H9 (cell line): ENCODE results near the gene INHBC. TPM values are rescaled to one million over a fixed set of nuclear protein-coding genes. Genes with fewer than 3 reads are reported as not detected.
A peak's percentile ranks its signal among the peaks of the same experiment; 100 is the strongest.

ENCODE experiments used
- DNase-seq: peaks from one replicate; pipeline ENCODE4 v3.0.0-alpha.2; 2017
- H2AFZ ChIP-seq: one replicate; pipeline ENCODE4 v1.6.1; 2013; ENCODE audit warnings: mild to moderate bottlenecking, low read length, control low read depth, moderate library complexity
- H2AK5ac ChIP-seq: 2 replicates; pipeline ENCODE4 v1.6.1; 2013; ENCODE audit warnings: low read length, control low read depth, mixed read lengths; ENCODE audit not compliant: insufficient read length
- H2BK120ac ChIP-seq: one replicate; pipeline ENCODE4 v1.6.1; 2013; ENCODE audit warnings: low read depth, mild to moderate bottlenecking, low read length, control low read depth, inconsistent platforms; ENCODE audit not compliant: poor library complexity, severe bottlenecking
- H2BK12ac ChIP-seq: 2 replicates; pipeline ENCODE4 v1.6.1; 2013; ENCODE audit warnings: low read length, control low read depth, mixed read lengths, low read depth; ENCODE audit not compliant: insufficient read length
- H2BK15ac ChIP-seq: 2 replicates; pipeline ENCODE4 v1.6.1; 2013; ENCODE audit warnings: low read depth, low read length, control low read depth
- H2BK20ac ChIP-seq: one replicate; pipeline ENCODE4 v1.6.1; 2013; ENCODE audit warnings: low read depth, mild to moderate bottlenecking, low read length, control low read depth, inconsistent platforms; ENCODE audit not compliant: poor library complexity, severe bottlenecking
- H2BK5ac ChIP-seq: 2 replicates; pipeline ENCODE4 v1.6.1; 2013; ENCODE audit warnings: low read length, control low read depth, mixed read lengths; ENCODE audit not compliant: insufficient read length
- H3K14ac ChIP-seq: 2 replicates; pipeline ENCODE4 v1.6.1; 2013; ENCODE audit warnings: low read length, control low read depth; ENCODE audit not compliant: insufficient read depth
- H3K18ac ChIP-seq: 2 replicates; pipeline ENCODE4 v1.6.1; 2013; ENCODE audit warnings: low read depth, mild to moderate bottlenecking, mixed read lengths, low read length, control low read depth; ENCODE audit not compliant: insufficient read length
- H3K23ac ChIP-seq: 2 replicates; pipeline ENCODE4 v1.6.1; 2013; ENCODE audit warnings: low read length, control low read depth, mixed read lengths, low read depth; ENCODE audit not compliant: insufficient read length
- H3K23me2 ChIP-seq: 2 replicates; pipeline ENCODE4 v1.6.1; 2013; ENCODE audit warnings: low read depth, mild to moderate bottlenecking, mixed read lengths, low read length, control low read depth; ENCODE audit not compliant: insufficient read length, poor library complexity, severe bottlenecking
- H3K27ac ChIP-seq: 2 replicates; pipeline ENCODE4 v1.5.1; 2013; ENCODE audit warnings: low read length, control low read depth, mixed read lengths, low read depth; ENCODE audit not compliant: insufficient read length
- H3K27me3 ChIP-seq: 2 replicates; pipeline ENCODE4 v1.6.1; 2013; ENCODE audit warnings: low read length, control low read depth, inconsistent platforms; ENCODE audit not compliant: insufficient read depth
- H3K4ac ChIP-seq: 2 replicates; pipeline ENCODE4 v1.6.1; 2013; ENCODE audit warnings: low read depth, mild to moderate bottlenecking, control low read depth, inconsistent platforms, low read length, moderate library complexity
- H3K4me1 ChIP-seq: 2 replicates; pipeline ENCODE4 v1.6.1; 2013; ENCODE audit warnings: low read length, control low read depth, inconsistent platforms; ENCODE audit not compliant: insufficient read depth
- H3K4me2 ChIP-seq: 2 replicates; pipeline ENCODE4 v1.6.1; 2013; ENCODE audit warnings: low read length, control low read depth, mixed read lengths; ENCODE audit not compliant: insufficient read length, insufficient read depth
- H3K56ac ChIP-seq: 2 replicates; pipeline ENCODE4 v1.6.1; 2013; ENCODE audit warnings: low read depth, mild to moderate bottlenecking, mixed read lengths, low read length, control low read depth; ENCODE audit not compliant: insufficient read length
- H3K79me1 ChIP-seq: 2 replicates; pipeline ENCODE4 v1.6.1; 2013; ENCODE audit warnings: low read depth, mild to moderate bottlenecking, moderate library complexity, low read length, control low read depth, inconsistent platforms; ENCODE audit not compliant: insufficient read depth, poor library complexity, severe bottlenecking
- H3K79me2 ChIP-seq: 2 replicates; pipeline ENCODE4 v1.6.1; 2013; ENCODE audit warnings: low read length, control low read depth, inconsistent platforms; ENCODE audit not compliant: insufficient read depth
- H3K9ac ChIP-seq: 2 replicates; pipeline ENCODE4 v1.6.1; 2013; ENCODE audit warnings: low read length, control low read depth, mixed read lengths; ENCODE audit not compliant: insufficient read length; ENCODE audit errors: extremely low read depth
- H3K9me3 ChIP-seq: one replicate; pipeline ENCODE4 v1.6.1; 2013; ENCODE audit warnings: low read depth, low read length, inconsistent platforms; ENCODE audit not compliant: control insufficient read depth
- H3T11ph ChIP-seq: one replicate; pipeline ENCODE4 v1.6.1; 2013; ENCODE audit warnings: mild to moderate bottlenecking, low read length, control low read depth, inconsistent platforms
- H4K20me1 ChIP-seq: one replicate; pipeline ENCODE4 v1.6.1; 2013; ENCODE audit not compliant: control insufficient read depth, insufficient read length, insufficient read depth
- H4K5ac ChIP-seq: 2 replicates; pipeline ENCODE4 v1.6.1; 2013; ENCODE audit warnings: low read depth, mild to moderate bottlenecking, mixed read lengths, low read length, control low read depth; ENCODE audit not compliant: insufficient read length
- H4K8ac ChIP-seq: replicated peaks from 2 replicates; pipeline ENCODE4 v1.6.1; 2013; ENCODE audit warnings: low read length, control low read depth, mixed read lengths, low read depth; ENCODE audit not compliant: insufficient read length
- H4K91ac ChIP-seq: 2 replicates; pipeline ENCODE4 v1.6.1; 2013; ENCODE audit warnings: low read depth, mild to moderate bottlenecking, moderate library complexity, mixed read lengths, low read length, control low read depth; ENCODE audit not compliant: insufficient read length
- H3K27ac Mint-ChIP-seq, 3 experiments: 2 replicates in 2 of 3; 3 replicates in 1 of 3; pipeline ENCODE4 v1.8.0; 2020 to 2021; ENCODE audit warnings: mixed read lengths in 3 of 3, mild to moderate bottlenecking in 1 of 3, moderate library complexity in 1 of 3
- H3K27me3 Mint-ChIP-seq: 2 replicates; pipeline ENCODE4 v1.8.0; 2021; ENCODE audit warnings: low read depth, mild to moderate bottlenecking, moderate library complexity, mixed read lengths
- H3K36me3 Mint-ChIP-seq, 3 experiments: 2 replicates in 2 of 3; 3 replicates in 1 of 3; pipeline ENCODE4 v1.8.0; 2020 to 2021; ENCODE audit warnings: low read depth in 3 of 3, mixed read lengths in 3 of 3; ENCODE audit not compliant: insufficient read depth in 1 of 3
- H3K4me1 Mint-ChIP-seq, 2 experiments: 2 replicates each; pipeline ENCODE4 v1.8.0; 2020; ENCODE audit warnings: mixed read lengths in 2 of 2
- H3K4me3 Mint-ChIP-seq, 2 experiments: 2 replicates in 1 of 2; 3 replicates in 1 of 2; pipeline ENCODE4 v1.8.0; 2020 to 2021; ENCODE audit warnings: mild to moderate bottlenecking in 2 of 2, mixed read lengths in 2 of 2, moderate library complexity in 1 of 2
- H3K9me3 Mint-ChIP-seq, 2 experiments: 2 replicates in 1 of 2; 3 replicates in 1 of 2; pipeline ENCODE4 v1.8.0; 2020; ENCODE audit warnings: mild to moderate bottlenecking in 2 of 2, mixed read lengths in 2 of 2, moderate library complexity in 1 of 2
- CTCF ChIP-seq: fragments of 200-600 bp; sonication (generic); conservative IDR thresholded peaks from 3 replicates; pipeline ENCODE4 v1.8.0; 2021; ENCODE audit warnings: antibody characterized with exemption, mild to moderate bottlenecking
- WGBS: extraction: QIAGEN DNeasy Blood & Tissue Kit; methylation state at CpG from one replicate; pipeline ENCODE4 v1.1.7; 2013; ENCODE audit warnings: missing lambda C conversion rate, low lambda C conversion rate, mixed read lengths; ENCODE audit not compliant: insufficient read length; ENCODE audit errors: extremely low coverage; 5-methylcytosine and 5-hydroxymethylcytosine counted together
- total RNA-seq: library from RNA; stranded (reverse); gene quantifications from 2 replicates; pipeline ENCODE4 v1.2.1, GENCODE V29; 2021

The INHBC gene
- total RNA-seq, 1 experiment from 2014 or later: not detected

GRCh38 chr12:57385586-57385985, 49.0 kb upstream of the INHBC start:
- Histone ChIP-seq H3K79me2 (no peaks in the 10 kb centered on the region), H2BK5ac (no peak overlapping the region), H3K27me3 (no peaks in the 10 kb centered on the region), H4K20me1 (no peaks in the 10 kb centered on the region), H3K14ac (no peak overlapping the region), H2AFZ (no peak overlapping the region), H3K56ac (no peak overlapping the region), H3T11ph (no peak overlapping the region), H3K79me1 (no peaks in the 10 kb centered on the region), H4K8ac (no peak overlapping the region), H3K4me1 (no peaks in the 10 kb centered on the region; the same call in 1 of the 2 replicates), H3K18ac (no peak overlapping the region), H3K9me3 (no peaks in the 10 kb centered on the region), H2BK15ac (no peak overlapping the region), H2BK12ac (no peak overlapping the region), H2BK20ac (no peak overlapping the region), H3K4me2 (no peak overlapping the region), H3K27ac (no peak overlapping the region), H2BK120ac (no peak overlapping the region), H2AK5ac (no peak overlapping the region), H3K9ac (no peak overlapping the region), H3K4ac (no peak overlapping the region), H4K5ac (no peak overlapping the region), H4K91ac (no peak overlapping the region), H3K23me2 (no peaks in the 10 kb centered on the region), H3K23ac (no peak overlapping the region)
- Mint-ChIP-seq H3K27me3 (no peaks in the 10 kb centered on the region), H3K9me3 (no peaks in the 10 kb centered on the region), H3K36me3 (peaks cover 2 to 20% (median 19%) of the 10 kb centered on the region in 3 experiments; a peak in 6 of 7 replicates), H3K4me3 (no peak overlapping the region), H3K27ac (peak overlapping the region in 1 of 3 experiments; percentile 67; a peak in 2 of 7 replicates), H3K4me1 (peaks cover 9 to 10% of the 10 kb centered on the region in 2 experiments)
- DNase-seq: no peak
- no peak for TF ChIP-seq CTCF
- no CpG with 5 or more reads among the region's 3 CpGs for WGBS
